SKM-1 (cell line): ENCODE measurements around the gene RGS7.
"Not testable (repeated sequence)": the region's sequence is repeated elsewhere in the genome, so short reads cannot be mapped to it uniquely, and the experiment has no call there.

Experiments
- DNase-seq: peaks from one replicate; lab custom pipeline; 2025; ENCODE audit not compliant: unreplicated experiment; lab: John Stamatoyannopoulos, UW

RGS7 gene

DNA sequence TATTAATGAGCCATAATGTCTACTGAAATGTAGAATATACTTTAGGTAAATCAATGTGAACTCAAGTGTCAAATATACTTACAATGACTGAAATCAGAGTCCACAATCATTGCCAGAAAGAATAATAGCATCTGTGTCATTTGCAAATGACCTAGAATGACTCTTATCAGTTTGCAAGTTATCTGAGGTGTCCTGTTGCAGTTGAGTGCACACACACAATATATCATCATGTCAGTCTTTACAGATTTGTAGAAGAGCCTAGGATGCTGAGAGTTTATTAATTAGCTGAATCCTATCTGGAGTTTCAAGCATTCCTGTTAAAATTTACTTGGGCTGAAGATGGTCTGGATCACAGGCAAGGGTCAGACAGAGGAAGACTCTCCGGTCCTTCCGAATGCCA lies 421.1 kb downstream of the RGS7 start:
- DNase-seq = no peak

DNA sequence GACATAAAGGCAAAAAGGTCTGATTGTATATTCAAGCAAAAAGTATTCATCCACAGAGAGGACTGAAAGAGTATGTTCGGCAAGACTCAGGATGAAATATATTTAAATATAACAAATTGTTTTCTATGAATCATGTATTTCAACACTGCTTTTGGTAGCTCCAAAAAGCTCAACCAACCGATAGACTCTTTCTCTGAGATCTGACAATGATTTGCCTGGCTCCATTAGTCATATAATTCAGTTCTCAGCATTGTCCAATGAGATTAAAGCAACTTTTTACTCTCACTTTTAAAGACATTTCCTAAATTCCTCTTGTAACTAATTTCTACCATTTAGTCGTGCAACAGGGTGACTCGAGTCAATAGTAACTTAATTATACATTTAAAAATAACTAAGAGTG lies 426.0 kb downstream of the RGS7 start:
- DNase-seq = no peak

GRCh38 chr1:240928265-240928664 lies 428.7 kb downstream of the RGS7 start:
- DNase-seq = no peak

- no peak for DNase-seq
Observed at GRCh38 chr1:240927821-240928220, 429.2 kb downstream of the RGS7 start.

- DNase-seq = no peak
Observed at GRCh38 chr1:240925273-240925672, 431.7 kb downstream of the RGS7 start.

- no peak for DNase-seq
Observed at GRCh38 chr1:240917976-240918375, 439.0 kb downstream of the RGS7 start.

DNA sequence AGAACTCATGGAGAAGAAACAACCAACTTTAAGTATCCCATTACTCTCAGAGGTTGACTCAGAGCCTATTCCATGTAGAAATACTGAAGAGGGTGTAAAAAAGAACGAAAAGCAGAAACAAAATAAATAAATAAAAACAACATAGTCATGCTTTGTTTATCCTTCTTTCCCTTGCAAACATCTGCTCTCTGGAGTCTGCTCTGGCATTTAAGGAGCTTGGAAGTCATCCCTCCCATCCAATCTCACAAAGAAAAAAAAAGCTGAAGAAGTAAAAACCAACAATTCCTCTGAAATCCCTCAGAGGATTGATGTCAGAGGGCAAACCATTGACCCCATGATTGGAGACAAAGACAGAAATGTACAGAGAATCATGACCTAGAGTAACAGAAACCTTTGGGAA lies 442.5 kb downstream of the RGS7 start:
- no peak for DNase-seq

GRCh38 chr1:240912821-240913220 lies 444.2 kb downstream of the RGS7 start:
- DNase-seq = no peak

DNA sequence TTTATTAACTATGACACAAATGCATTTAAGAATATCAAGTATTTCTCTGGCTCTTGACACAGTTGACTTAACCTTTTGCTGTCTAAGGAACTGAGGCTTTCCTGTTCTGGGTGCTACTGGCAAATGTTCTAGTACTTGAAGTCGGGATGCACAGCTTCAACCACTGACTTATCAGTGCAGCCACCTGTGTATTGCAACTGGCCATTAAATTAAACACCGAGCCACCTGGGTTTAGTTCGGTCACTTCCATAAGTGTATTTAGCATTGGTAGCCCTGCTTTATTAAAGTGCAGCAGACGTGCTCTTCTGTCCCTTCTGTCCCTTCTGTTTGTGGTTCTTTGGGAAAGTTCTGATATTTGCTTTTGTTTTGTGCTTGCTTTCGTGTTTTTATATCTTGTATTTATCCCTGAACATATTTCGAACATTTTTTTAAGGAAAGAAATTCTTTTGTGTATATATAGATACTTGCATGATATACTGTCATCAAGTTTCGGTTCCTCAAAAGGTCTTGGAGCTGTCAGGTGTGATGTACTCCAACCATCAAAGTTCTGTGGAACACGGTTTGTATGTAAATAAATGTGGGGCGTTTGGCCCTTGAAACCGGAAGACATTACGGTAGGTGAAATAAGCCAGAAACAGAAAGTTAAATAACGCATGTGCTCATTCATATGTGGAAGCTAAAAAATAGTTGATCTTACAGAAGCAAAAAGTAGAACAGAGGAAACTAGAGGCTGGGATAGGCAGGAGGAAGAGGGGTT lies 447.1 kb downstream of the RGS7 start:
- DNase-seq = no peak

- no peak for DNase-seq
Observed at GRCh38 chr1:240906477-240906876, 450.5 kb downstream of the RGS7 start.

- DNase-seq = no peak
Observed at GRCh38 chr1:240905225-240905765, 451.7 kb downstream of the RGS7 start.

DNA sequence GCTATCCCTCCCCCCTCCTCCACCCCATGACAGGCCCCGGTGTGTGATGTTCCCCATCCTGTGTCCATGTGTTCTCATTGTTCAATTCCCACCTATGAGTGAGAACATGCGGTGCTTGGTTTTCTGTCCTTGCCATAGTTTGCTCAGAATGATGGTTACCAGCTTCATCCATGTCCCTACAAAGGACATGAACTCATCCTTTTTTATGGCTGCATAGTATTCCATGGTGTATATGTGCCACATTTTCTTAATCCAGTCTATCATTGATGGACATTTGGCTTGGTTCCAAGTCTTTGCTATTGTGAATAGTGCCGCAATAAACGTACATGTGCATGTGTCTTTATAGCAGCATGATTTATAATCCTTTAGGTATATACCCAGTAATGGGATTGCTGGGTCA lies 461.6 kb downstream of the RGS7 start:
- DNase-seq = not testable (repeated sequence)

GRCh38 chr1:240888787-240889048 lies 468.3 kb downstream of the RGS7 start:
- no peak for DNase-seq

GRCh38 chr1:240888039-240888786 lies 468.8 kb downstream of the RGS7 start:
- DNase-seq = peak; percentile 36

DNA sequence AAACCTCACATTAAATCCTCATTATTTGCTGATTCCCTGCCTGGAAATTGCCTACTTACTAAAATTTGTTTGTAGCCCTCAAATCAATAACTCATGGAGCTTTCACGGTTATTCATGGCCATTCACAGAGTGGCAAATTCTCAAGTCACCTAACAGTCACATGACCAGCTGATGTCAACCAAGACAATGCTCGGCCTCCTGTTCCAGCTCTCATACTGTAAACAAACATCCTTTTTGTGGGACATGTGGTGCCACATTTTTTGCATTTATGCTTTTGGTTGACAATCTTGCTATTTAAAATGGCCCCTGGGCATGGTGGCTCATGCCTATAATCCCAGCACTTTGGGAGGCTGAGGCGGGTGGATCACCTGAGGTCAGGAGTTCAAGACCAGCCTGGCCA lies 473.5 kb downstream of the RGS7 start:
- no peak for DNase-seq

DNA sequence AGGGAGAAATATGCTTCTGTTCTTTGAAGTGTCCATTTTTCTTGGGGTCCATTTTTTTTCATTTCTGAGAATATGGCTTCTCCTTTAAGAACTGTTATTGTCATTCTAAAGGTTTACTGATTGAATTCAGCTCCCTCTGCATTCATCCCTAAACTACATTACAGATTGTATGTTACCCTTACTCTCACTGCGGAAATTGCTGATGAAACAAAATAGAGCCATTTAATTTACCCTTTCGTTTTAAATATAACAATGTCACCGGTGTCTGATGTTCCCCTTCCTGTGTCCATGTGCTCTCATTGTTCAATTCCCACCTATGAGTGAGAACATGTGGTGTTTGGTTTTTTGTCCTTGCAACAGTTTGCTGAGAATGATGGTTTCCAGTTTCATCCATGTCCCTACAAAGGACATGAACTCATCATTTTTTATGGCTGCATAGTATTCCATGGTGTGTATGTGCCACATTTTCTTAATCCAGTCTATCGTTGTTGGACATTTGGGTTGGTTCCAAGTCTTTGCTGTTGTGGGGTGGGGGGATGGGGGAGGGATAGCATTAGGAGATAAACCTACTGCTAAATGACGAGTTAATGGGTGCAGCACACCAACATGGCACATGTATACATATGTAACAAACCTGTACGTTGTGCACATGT lies 474.2 kb downstream of the RGS7 start:
- not testable (repeated sequence) for DNase-seq

DNA sequence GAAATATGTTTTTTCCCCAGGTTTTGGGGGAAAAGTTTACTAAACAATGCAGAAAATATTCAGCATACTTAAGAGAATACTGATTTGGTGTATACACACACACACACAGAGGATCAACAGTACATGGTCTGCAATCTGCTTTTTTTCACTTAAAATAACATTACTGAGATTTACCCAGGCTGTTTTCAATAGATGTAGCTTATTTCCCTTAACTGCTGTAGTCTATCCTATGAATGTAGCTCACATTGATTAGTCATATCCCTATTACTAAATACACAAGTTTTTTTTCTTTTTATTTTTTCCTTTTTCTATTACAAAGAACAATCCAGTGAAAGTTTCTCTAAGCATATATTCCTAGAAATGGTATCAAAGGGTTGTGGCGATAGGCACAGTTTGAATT lies 478.4 kb downstream of the RGS7 start:
- DNase-seq = no peak

- DNase-seq = no peak
Observed at GRCh38 chr1:240877605-240878004, 479.4 kb downstream of the RGS7 start.

- no peak for DNase-seq
Observed at GRCh38 chr1:240876071-240876470, 480.9 kb downstream of the RGS7 start.

GRCh38 chr1:240869071-240869470 lies 487.9 kb downstream of the RGS7 start:
- no peak for DNase-seq

GRCh38 chr1:240866724-240867123 lies 490.3 kb downstream of the RGS7 start:
- DNase-seq = no peak

GRCh38 chr1:240860023-240860422 lies 497.0 kb downstream of the RGS7 start:
- DNase-seq = no peak
